GM21737 (cell line): ENCODE results near the gene KCNQ1.

Source experiments
- ATAC-seq: cut with Tn5 transposase; IDR thresholded peaks from one replicate; pipeline ENCODE4 v1.9.1; 2021; ENCODE audit warnings: mild to moderate bottlenecking, moderate library complexity; ENCODE audit not compliant: unreplicated experiment

Gene KCNQ1

GRCh38 chr11:2509481-2510001, 64.7 kb downstream of the KCNQ1 start:
- no peak for ATAC-seq

- ATAC-seq, result no peak
Observed at GRCh38 chr11:2510626-2511402, 66.0 kb downstream of the KCNQ1 start.

- ATAC-seq, result no peak
Observed at GRCh38 chr11:2511421-2512369, 66.9 kb downstream of the KCNQ1 start.

- no peak for ATAC-seq
Observed at GRCh38 chr11:2512431-2513407, 67.9 kb downstream of the KCNQ1 start.

GRCh38 chr11:2513441-2513840, 68.6 kb downstream of the KCNQ1 start:
- ATAC-seq, result no peak

GRCh38 chr11:2515401-2516275, 70.8 kb downstream of the KCNQ1 start:
- no peak for ATAC-seq

GRCh38 chr11:2516276-2517015, 71.6 kb downstream of the KCNQ1 start:
- no peak for ATAC-seq

- no peak for ATAC-seq
Observed at GRCh38 chr11:2517016-2517385, 72.2 kb downstream of the KCNQ1 start.

- ATAC-seq, result no peak
Observed at GRCh38 chr11:2517386-2518064, 72.7 kb downstream of the KCNQ1 start.

GRCh38 chr11:2518111-2518982, 73.5 kb downstream of the KCNQ1 start:
- ATAC-seq, result no peak

- no peak for ATAC-seq
Observed at GRCh38 chr11:2518983-2519340, 74.2 kb downstream of the KCNQ1 start.

- ATAC-seq, result no peak
Observed at GRCh38 chr11:2519517-2519861, 74.7 kb downstream of the KCNQ1 start.

- no peak for ATAC-seq
Observed at GRCh38 chr11:2519862-2520735, 75.3 kb downstream of the KCNQ1 start.

- no peak for ATAC-seq
Observed at GRCh38 chr11:2520736-2521035, 75.9 kb downstream of the KCNQ1 start.

- ATAC-seq, result no peak
Observed at GRCh38 chr11:2521081-2521732, 76.4 kb downstream of the KCNQ1 start.
